ENCODE results near the gene MYBPC3. TPM values are rescaled to one million over a fixed set of nuclear protein-coding genes. Genes with fewer than 3 reads are reported as not detected.

Gene MYBPC3
- total and polyA plus RNA-seq, 2 donors (not counting 3 experiments of a cell fraction or from before 2014, with no cell fraction given) = not detected

GRCh38 chr11:47332303-47332711 lies 20.2 kb downstream of the MYBPC3 start:
- no peaks in the 10 kb centered on the region for H3K9me1 ChIP-seq (replicated peaks; ENCODE audit: control insufficient read depth, extremely low read depth, insufficient read depth, low read length)
- TF ChIP-seq FOS (IDR thresholded peaks at IDR 0.05; ENCODE audit: borderline replicate concordance, insufficient read depth, low read length) (no peak), POLR2AphosphoS5 (IDR thresholded peaks at IDR 0.05; ENCODE audit: insufficient read depth, low read depth, low read length) (no peak), POLR2A (IDR thresholded peaks at IDR 0.05; ENCODE audit: low read depth, low read length) (no peak), JUN (IDR thresholded peaks at IDR 0.05; ENCODE audit: borderline replicate concordance, insufficient read depth, insufficient read length, low read depth) (no peak), MAX (IDR thresholded peaks at IDR 0.05; ENCODE audit: insufficient read depth, insufficient read length) (no peak), MYC (IDR thresholded peaks at IDR 0.05; ENCODE audit: low read depth, low read length) (no peak), GATA2 (IDR thresholded peaks at IDR 0.05; ENCODE audit: insufficient read depth, insufficient read length, low read depth, low read length) (no peak), CTCF (IDR thresholded peaks at IDR 0.05; ENCODE audit: extremely low read depth in 1 of 2, insufficient read depth in 1 of 2, low read depth in 1 of 2, low read length in 2 of 2) (no peak), EZH2 (IDR thresholded peaks at IDR 0.05; ENCODE audit: borderline replicate concordance, low read depth, low read length, severe bottlenecking) (no peak)
- no peaks in the 10 kb centered on the region for H4K20me1 ChIP-seq (replicated peaks; ENCODE audit: control insufficient read depth, extremely low read depth, insufficient read depth, low read length)
- dilution Hi-C loops (cut with MboI; ENCODE audit: extremely low pct_ligation_motif_present, low sequenced_read_pairs) = no loop called here
- no TSS peak for BruUV-seq (replicated peaks)
- no peak overlapping the region for H3K9ac ChIP-seq (replicated peaks; ENCODE audit: extremely low read depth, insufficient read depth, low read length)
- no peak overlapping the region for H2AFZ ChIP-seq (ENCODE audit: low read depth, low read length)
- POLR2A ChIA-PET = no interaction called here
- H3K36me3 ChIP-seq (ENCODE audit: control insufficient read depth in 2 of 2, extremely low read depth in 1 of 2, insufficient read depth in 2 of 2, low read length in 2 of 2) = peaks cover 0 to 12% of the 10 kb centered on the region in 2 experiments
- CTCF ChIA-PET = no interaction called here
- DNase-seq (ENCODE audit: low read depth, low spot score) = no peak
- no peaks in the 10 kb centered on the region for H3K9me3 ChIP-seq (replicated peaks; ENCODE audit: control insufficient read depth, insufficient read depth, low read length)
- no peaks in the 10 kb centered on the region for H3K27me3 ChIP-seq (ENCODE audit: control insufficient read depth in 2 of 2, insufficient read depth in 2 of 2, low read length in 2 of 2)
- intact Hi-C loops (cut with micrococcal nuclease) = no loop called here
- FAIRE-seq = no peak
- H3K79me2 ChIP-seq (ENCODE audit: control insufficient read depth, insufficient read depth, low read length) = no peaks in the 10 kb centered on the region
- no peak overlapping the region for H3K4me2 ChIP-seq (ENCODE audit: insufficient read depth, low read length)
- no peak overlapping the region for H3K27ac ChIP-seq (ENCODE audit: insufficient read depth, low read depth, low read length)
- no peak overlapping the region for H3K4me3 ChIP-seq (replicated peaks in 1 of 3; ENCODE audit: insufficient read depth in 1 of 3, low read depth in 1 of 3, low read length in 3 of 3)
- H3K4me1 ChIP-seq (ENCODE audit: control insufficient read depth, extremely low read depth, insufficient read depth, low read length) = peaks cover 16% of the 10 kb centered on the region

Measured in endothelial cell of umbilical vein (primary cell).